ENCODE results near the gene MTURN. TPM values are rescaled to one million over a fixed set of nuclear protein-coding genes. Genes with fewer than 3 reads are reported as not detected.

MTURN gene
- total and polyA plus RNA-seq, 4 donors = 43.4 to 110 (median 58.5) TPM

DNA sequence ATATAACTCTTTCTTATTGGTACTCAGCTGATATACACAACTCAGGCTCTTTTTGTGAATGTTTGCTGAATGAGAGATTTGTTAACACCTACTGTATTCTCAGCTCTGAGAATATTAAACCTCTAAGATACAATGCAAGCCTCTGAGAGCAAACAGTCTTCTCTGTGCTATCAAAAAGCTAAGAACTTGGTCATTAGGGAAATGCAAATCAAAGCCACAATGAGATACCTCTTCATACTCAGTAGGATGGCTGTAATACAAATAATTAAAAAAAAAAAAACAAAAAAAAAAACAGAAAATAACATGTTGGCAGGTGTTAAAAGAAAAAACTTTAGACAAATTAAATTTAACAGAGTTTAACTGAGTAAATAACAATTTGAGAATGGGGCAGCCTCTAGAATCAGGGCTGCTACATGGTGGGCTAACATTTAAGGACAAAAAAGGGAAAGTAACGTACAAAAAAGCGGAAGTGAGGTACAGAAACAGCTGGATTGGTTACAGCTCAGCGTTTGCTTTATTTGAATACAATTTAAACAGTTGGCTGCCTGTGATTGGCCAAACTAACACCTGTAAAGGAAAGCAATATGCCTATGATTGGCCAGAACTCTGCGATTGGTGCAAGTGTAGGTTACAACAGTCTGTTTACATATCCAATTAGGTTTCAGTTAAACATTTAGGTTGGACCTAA is 14.8 kb upstream of the MTURN start:
- DNase-seq (no peak), ATAC-seq (ENCODE audit: low FRiP score) (no peak)
- peaks cover 0 to 2% of the 10 kb centered on the region in 2 donors for H3K4me1 ChIP-seq (ENCODE audit: control insufficient read depth in 1 of 2, insufficient read depth in 2 of 2, low read length in 2 of 2)
- WGBS, 2 donors = 90 to 91% methylated on average over 4 of the region's 4 CpGs
- no peak overlapping the region for H3K4me3 ChIP-seq (ENCODE audit: low read length in 2 of 2)
- H3K27me3 ChIP-seq (ENCODE audit: control insufficient read depth in 1 of 2, insufficient read depth in 2 of 2, low read length in 1 of 2) = no peaks in the 10 kb centered on the region
- intact Hi-C loops (cut with DNase I) = loop anchor here in 1 of 2 donors (5.0 kb wide), 1 partner anchor 48 kb away; no protein-coding TSS in a partner anchor
- H3K9me3 ChIP-seq (ENCODE audit: control insufficient read depth, low read length) = no peaks in the 10 kb centered on the region
- no peak overlapping the region for H3K27ac ChIP-seq (ENCODE audit: low read depth in 1 of 2, low read length in 2 of 2)
- H3K36me3 ChIP-seq (ENCODE audit: control insufficient read depth in 1 of 2, insufficient read depth in 2 of 2, low read length in 1 of 2) = no peaks in the 10 kb centered on the region

DNA sequence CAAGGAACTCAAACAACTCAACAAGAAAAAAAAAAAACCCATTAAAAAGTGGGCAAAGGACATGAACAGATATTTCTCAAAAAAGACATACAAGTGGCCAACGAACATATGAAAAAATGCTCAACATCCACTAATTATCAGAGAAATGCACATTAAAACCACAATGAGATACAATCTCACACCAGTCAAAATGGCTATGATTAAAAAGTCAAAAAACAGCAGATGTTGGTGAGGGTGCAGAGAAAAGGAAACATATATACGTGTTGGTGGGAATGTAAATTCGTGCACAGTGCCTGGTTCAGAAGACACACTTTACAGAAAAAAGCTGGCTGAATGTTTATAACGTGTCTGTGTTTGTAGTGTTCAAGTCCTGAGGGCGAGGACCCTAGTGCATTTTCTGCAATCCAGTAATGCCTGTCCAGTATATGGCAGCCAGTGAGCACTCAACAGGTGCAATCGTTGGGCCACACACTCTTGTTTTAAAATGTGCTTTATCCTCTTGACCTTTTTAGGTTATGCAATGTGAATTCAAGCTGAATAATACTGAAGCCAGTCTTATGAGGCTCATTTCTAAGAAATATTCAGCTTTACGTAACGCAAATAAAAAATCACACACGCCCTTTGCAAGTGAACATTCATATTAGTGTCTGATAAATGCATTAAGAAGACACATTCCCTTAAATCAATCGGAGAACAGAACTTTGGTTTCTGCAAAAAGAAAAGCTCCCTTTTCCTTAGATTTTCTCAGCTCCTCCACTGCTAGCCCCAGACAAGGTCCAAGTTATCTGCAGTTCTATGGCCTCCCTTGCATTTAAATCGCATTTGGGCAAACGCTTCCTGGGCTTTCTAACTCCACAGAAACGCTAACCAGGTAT is 813 bp upstream of the MTURN start:
- H3K27ac ChIP-seq (ENCODE audit: low read depth in 1 of 2, low read length in 2 of 2) = peak overlapping the region in 1 of 2 donors; percentile 85
- H3K4me3 ChIP-seq (ENCODE audit: low read length in 2 of 2) = peak overlapping the region; percentile 92 to 97
- no peaks in the 10 kb centered on the region for H3K9me3 ChIP-seq (ENCODE audit: control insufficient read depth, low read length)
- no peaks in the 10 kb centered on the region for H3K27me3 ChIP-seq (ENCODE audit: control insufficient read depth in 1 of 2, insufficient read depth in 2 of 2, low read length in 1 of 2)
- WGBS, 2 donors = 33 to 38% methylated on average over 13 of the region's 13 CpGs
- no peak for DNase-seq
- no peak for ATAC-seq (ENCODE audit: low FRiP score)
- intact Hi-C loops (cut with DNase I) = no loop called here
- H3K36me3 ChIP-seq (ENCODE audit: control insufficient read depth in 1 of 2, insufficient read depth in 2 of 2, low read length in 1 of 2) = no peaks in the 10 kb centered on the region
- peaks cover 0 to 3% of the 10 kb centered on the region in 2 donors for H3K4me1 ChIP-seq (ENCODE audit: control insufficient read depth in 1 of 2, insufficient read depth in 2 of 2, low read length in 2 of 2)

DNA sequence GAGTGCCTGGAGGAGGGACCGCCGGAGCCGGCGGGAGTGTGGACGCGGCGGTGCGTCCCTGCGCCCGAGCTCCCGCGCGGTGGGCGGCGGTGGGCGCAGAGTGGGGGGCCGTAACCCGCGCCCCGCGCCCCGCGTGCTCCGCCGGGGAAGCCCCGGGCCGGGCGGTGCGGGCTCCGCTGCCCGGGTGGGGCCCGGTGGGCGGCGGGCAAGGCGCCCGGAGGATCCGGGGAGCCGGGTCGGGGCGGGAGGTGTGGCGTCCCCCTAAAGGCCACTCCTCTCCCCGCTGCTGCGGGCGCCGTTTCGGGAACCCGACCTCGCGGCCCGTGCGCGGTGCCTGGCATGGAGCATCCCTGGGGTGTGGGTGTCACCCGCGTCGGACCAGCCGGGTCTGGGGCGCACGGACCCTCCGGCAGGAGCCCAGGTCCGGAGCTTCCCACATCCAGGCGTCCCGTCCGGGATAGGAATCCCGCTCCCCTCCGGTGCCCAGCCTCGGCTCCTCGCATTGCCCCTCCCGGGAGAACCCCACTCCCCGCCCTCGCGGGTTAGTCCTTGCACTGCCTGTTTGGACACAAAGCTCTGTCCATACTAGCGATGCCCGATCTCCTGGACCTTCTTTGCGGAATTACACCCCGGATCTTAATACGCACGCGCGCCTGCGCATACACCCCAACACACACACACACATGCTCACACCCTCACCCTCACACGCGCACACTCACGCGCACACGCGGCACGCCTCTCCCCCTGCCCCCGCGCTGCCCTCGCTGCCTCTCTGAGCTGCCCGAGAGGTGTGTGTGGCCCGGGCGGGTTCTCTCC is 723 bp downstream of the MTURN start:
- no peaks in the 10 kb centered on the region for H3K9me3 ChIP-seq (ENCODE audit: control insufficient read depth, low read length)
- peak overlapping the region; percentile 86 to 91 for H3K27ac ChIP-seq (ENCODE audit: low read depth in 1 of 2, low read length in 2 of 2)
- no peaks in the 10 kb centered on the region for H3K27me3 ChIP-seq (ENCODE audit: control insufficient read depth in 1 of 2, insufficient read depth in 2 of 2, low read length in 1 of 2)
- H3K36me3 ChIP-seq (ENCODE audit: control insufficient read depth in 1 of 2, insufficient read depth in 2 of 2, low read length in 1 of 2) = no peaks in the 10 kb centered on the region
- intact Hi-C loops (cut with DNase I) = loop anchor here (5.0 kb wide), 2 partner anchors 68 to 108 kb away; partner anchors contain the start of genes FKBP14 (in 1 of the 2) and PLEKHA8 (in 1 of the 2)
- H3K4me1 ChIP-seq (ENCODE audit: control insufficient read depth in 1 of 2, insufficient read depth in 2 of 2, low read length in 2 of 2) = peaks cover 0 to 3% of the 10 kb centered on the region in 2 donors
- 0 to 1% methylated on average over 73 to 93 of the region's 93 CpGs for WGBS, 2 donors
- peak; percentile 80 to 88 for DNase-seq
- peak; percentile 79 for ATAC-seq (ENCODE audit: low FRiP score)
- H3K4me3 ChIP-seq (ENCODE audit: low read length in 2 of 2) = peak overlapping the region; percentile 92 to 97

DNA sequence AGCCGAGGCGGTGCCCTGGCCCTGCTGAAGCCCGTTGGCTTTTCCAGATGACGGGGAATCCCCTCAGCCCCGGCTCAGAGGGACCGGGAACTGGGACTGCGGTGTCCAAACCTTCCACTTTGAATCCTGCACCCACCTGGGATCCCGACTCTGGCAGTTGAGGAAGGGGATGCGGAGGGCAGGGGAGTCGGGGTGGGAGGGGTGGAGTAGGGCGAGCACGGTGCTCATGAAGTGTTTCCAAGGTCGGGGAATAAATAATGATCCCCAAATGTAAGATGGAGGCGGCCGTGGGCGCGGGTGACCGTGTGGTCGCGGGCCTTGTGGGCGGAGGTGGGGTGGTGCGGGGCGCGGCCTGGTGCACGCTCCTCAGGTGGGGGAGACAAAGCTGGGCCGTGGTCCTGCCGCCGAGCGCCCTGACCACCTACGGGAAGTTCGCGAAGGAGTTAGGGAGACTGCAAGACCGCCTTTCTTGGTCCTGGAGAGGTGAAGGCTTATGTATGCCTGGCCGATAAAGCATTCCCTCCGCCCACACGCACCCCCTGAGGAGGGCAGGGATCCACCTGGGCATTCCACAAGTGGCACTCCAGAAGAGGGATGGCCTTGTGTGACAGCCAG is 1.4 kb downstream of the MTURN start:
- no peaks in the 10 kb centered on the region for H3K27me3 ChIP-seq (ENCODE audit: control insufficient read depth in 1 of 2, insufficient read depth in 2 of 2, low read length in 1 of 2)
- H3K36me3 ChIP-seq (ENCODE audit: control insufficient read depth in 1 of 2, insufficient read depth in 2 of 2, low read length in 1 of 2) = no peaks in the 10 kb centered on the region
- intact Hi-C loops (cut with DNase I) = loop anchor here (5.0 kb wide), 2 partner anchors 69 to 109 kb away; partner anchors contain the start of genes FKBP14 (in 1 of the 2) and PLEKHA8 (in 1 of the 2)
- peak overlapping the region; percentile 92 to 97 for H3K4me3 ChIP-seq (ENCODE audit: low read length in 2 of 2)
- H3K27ac ChIP-seq (ENCODE audit: low read depth in 1 of 2, low read length in 2 of 2) = no peak overlapping the region
- peak; percentile 1 for ATAC-seq (ENCODE audit: low FRiP score)
- WGBS, 2 donors = 11 to 16% methylated on average over 36 of the region's 36 CpGs
- H3K9me3 ChIP-seq (ENCODE audit: control insufficient read depth, low read length) = no peaks in the 10 kb centered on the region
- no peak for DNase-seq
- peaks cover 0 to 3% of the 10 kb centered on the region in 2 donors for H3K4me1 ChIP-seq (ENCODE audit: control insufficient read depth in 1 of 2, insufficient read depth in 2 of 2, low read length in 2 of 2)

DNA sequence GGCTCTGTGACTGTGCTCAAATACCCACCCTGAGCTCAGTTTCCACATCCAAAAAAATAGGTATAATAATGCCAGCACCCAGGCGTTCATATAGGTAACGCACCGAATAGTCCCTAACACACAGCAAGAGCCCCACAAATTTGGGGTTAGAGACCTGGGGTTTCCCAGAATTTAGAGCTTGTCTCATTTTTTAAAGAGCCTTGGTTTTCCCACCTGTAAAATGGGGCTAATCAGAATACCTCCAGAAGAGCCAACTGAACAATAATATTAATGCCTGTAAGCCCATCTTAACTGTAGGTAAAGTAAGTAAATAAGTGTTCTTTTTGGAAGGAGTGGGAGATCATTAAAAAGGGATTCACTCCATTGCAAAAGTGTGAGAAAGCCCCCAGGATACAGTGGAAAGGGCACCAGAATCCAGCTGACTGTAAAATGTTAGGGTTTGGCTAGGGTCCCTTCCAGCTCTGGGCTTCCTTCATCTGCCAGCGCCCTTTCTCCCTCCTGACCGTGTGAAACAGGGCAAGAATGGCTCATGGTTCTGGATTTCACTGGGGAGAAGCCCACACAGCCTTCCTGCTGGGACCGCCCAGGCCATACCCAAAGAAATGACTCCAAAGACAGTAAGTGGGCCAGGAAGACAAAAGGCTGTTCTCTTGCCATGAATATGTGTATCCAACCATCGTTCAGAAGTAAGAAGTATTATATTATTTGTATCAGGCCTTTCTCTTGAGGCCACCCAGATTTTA is 2.1 kb downstream of the MTURN start:
- no peak overlapping the region for H3K27ac ChIP-seq (ENCODE audit: low read depth in 1 of 2, low read length in 2 of 2)
- H3K4me3 ChIP-seq (ENCODE audit: low read length in 2 of 2) = peak overlapping the region in 1 of 2 donors; percentile 97
- intact Hi-C loops (cut with DNase I) = loop anchor here (5.0 kb wide), 2 partner anchors 70 to 110 kb away; partner anchors contain the start of genes FKBP14 (in 1 of the 2) and PLEKHA8 (in 1 of the 2)
- DNase-seq (no peak), ATAC-seq (ENCODE audit: low FRiP score) (no peak)
- WGBS, 2 donors = 62% methylated on average over 7 of the region's 7 CpGs
- no peaks in the 10 kb centered on the region for H3K9me3 ChIP-seq (ENCODE audit: control insufficient read depth, low read length)
- no peaks in the 10 kb centered on the region for H3K27me3 ChIP-seq (ENCODE audit: control insufficient read depth in 1 of 2, insufficient read depth in 2 of 2, low read length in 1 of 2)
- peaks cover 5 to 6% of the 10 kb centered on the region in 2 donors for H3K4me1 ChIP-seq (ENCODE audit: control insufficient read depth in 1 of 2, insufficient read depth in 2 of 2, low read length in 2 of 2)
- H3K36me3 ChIP-seq (ENCODE audit: control insufficient read depth in 1 of 2, insufficient read depth in 2 of 2, low read length in 1 of 2) = no peaks in the 10 kb centered on the region

DNA sequence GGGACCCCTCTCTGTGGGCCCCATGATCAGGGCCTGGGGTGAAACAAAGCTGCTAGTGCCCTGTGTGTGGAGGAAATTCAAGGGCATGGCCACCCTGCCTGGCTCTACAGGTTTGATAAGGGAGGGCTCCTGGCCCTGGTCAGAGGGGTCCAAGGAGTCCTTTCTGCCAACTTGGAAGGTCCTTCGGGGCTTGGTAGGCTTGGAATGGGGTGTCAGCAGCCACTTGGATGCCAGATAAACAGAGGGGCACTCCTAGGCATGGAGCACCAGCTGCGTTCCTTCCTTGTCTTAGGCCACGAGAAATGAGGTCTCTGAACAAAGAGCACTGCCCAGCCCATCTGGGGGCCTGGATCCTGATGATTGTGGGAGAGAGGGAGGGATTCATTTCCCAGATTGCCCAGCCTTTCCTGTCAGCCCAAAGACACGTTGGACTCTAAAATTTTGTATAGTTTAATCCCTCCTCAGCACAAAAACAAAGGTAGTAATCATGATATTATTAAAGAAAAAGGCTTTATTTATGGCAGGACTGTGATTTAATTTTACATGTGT is 5.1 kb downstream of the MTURN start:
- ATAC-seq (ENCODE audit: low FRiP score) (no peak), DNase-seq (no peak)
- intact Hi-C loops (cut with DNase I) = loop anchor here (5.0 kb wide), 2 partner anchors 73 to 113 kb away; partner anchors contain the start of genes FKBP14 (in 1 of the 2) and PLEKHA8 (in 1 of the 2)
- Histone ChIP-seq H3K9me3 (ENCODE audit: control insufficient read depth, low read length) (no peaks in the 10 kb centered on the region), H3K27me3 (ENCODE audit: control insufficient read depth in 1 of 2, insufficient read depth in 2 of 2, low read length in 1 of 2) (no peaks in the 10 kb centered on the region), H3K4me1 (ENCODE audit: control insufficient read depth in 1 of 2, insufficient read depth in 2 of 2, low read length in 2 of 2) (peaks cover 6 to 10% of the 10 kb centered on the region in 2 donors), H3K4me3 (ENCODE audit: low read length in 2 of 2) (no peak overlapping the region), H3K36me3 (ENCODE audit: control insufficient read depth in 1 of 2, insufficient read depth in 2 of 2, low read length in 1 of 2) (no peaks in the 10 kb centered on the region), H3K27ac (ENCODE audit: low read depth in 1 of 2, low read length in 2 of 2) (no peak overlapping the region)
- WGBS, 2 donors = 49 to 58% methylated on average over 4 of the region's 4 CpGs

DNA sequence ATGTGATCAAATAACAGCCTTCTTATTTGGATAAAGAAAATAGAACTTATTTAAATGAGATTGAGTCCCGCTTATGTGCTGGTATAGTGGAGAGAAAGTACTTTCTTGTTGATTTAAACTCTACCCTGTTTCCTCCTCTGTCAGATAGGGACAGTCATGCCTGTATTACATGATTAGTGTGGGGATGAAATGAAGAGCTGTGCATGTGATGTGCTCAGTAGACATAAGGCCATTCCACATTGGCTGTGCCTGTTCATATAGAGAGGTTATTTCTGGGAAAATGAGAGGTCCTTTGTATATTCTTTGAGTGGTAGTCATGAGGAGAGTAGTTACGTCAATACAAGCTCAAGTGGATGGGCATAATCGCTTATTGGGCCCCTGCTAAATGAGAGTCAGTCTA is 5.7 kb downstream of the MTURN start:
- H3K27ac ChIP-seq (ENCODE audit: low read depth in 1 of 2, low read length in 2 of 2) = no peak overlapping the region
- H3K36me3 ChIP-seq (ENCODE audit: control insufficient read depth in 1 of 2, insufficient read depth in 2 of 2, low read length in 1 of 2) = no peaks in the 10 kb centered on the region
- H3K4me3 ChIP-seq (ENCODE audit: low read length in 2 of 2) = no peak overlapping the region
- H3K4me1 ChIP-seq (ENCODE audit: control insufficient read depth in 1 of 2, insufficient read depth in 2 of 2, low read length in 2 of 2) = peaks cover 6 to 10% of the 10 kb centered on the region in 2 donors
- H3K27me3 ChIP-seq (ENCODE audit: control insufficient read depth in 1 of 2, insufficient read depth in 2 of 2, low read length in 1 of 2) = no peaks in the 10 kb centered on the region
- DNase-seq (no peak), ATAC-seq (ENCODE audit: low FRiP score) (no peak)
- 94 to 97% methylated on average over 3 of the region's 3 CpGs for WGBS, 2 donors
- intact Hi-C loops (cut with DNase I) = no loop called here
- H3K9me3 ChIP-seq (ENCODE audit: control insufficient read depth, low read length) = no peaks in the 10 kb centered on the region

Measured in aorta (tissue), 5 donors.